Fibroblast of skin of left biceps (primary cell): ENCODE data around the gene CCDC33.
A peak's percentile ranks its signal among the peaks of the same experiment; 100 is the strongest.

Experiments
- DNase-seq, 2 experiments: peaks; one replicate each; pipeline ENCODE4 v3.0.0-alpha.2; 2013; ENCODE audit warnings: low read depth in 2 of 2

CCDC33 gene

GRCh38 chr15:74235962-74236361 lies at the start of gene CCDC33:
Gene CCDC33, plus strand, starts transcription at chr15:74236326. Its CDS starts 394 bp downstream, at chr15:74236720.
- no peak for DNase-seq

GRCh38 chr15:74188216-74188615 lies 47.9 kb upstream of the CCDC33 start:
- no peak for DNase-seq

- no peak for DNase-seq
Measured at GRCh38 chr15:74191798-74192197, 44.3 kb upstream of the CCDC33 start.

GRCh38 chr15:74192751-74193150 lies 43.4 kb upstream of the CCDC33 start:
- no peak for DNase-seq

- peak in 1 of 2 experiments; percentile 50 for DNase-seq
Measured at GRCh38 chr15:74193299-74193718, 42.8 kb upstream of the CCDC33 start.

GRCh38 chr15:74193905-74194304 lies 42.2 kb upstream of the CCDC33 start:
- DNase-seq: no peak

GRCh38 chr15:74194572-74195559 lies 41.3 kb upstream of the CCDC33 start:
- no peak for DNase-seq

- DNase-seq: peak; percentile 93
Measured at GRCh38 chr15:74196175-74196574, 40.0 kb upstream of the CCDC33 start.

GRCh38 chr15:74197176-74197965 lies 38.8 kb upstream of the CCDC33 start:
- no peak for DNase-seq

GRCh38 chr15:74199297-74199652 lies 36.9 kb upstream of the CCDC33 start:
- no peak for DNase-seq

GRCh38 chr15:74200412-74200815 lies 35.7 kb upstream of the CCDC33 start:
- no peak for DNase-seq

GRCh38 chr15:74200871-74201419 lies 35.2 kb upstream of the CCDC33 start:
- DNase-seq: no peak

GRCh38 chr15:74201710-74202420 lies 34.3 kb upstream of the CCDC33 start:
- DNase-seq: no peak

GRCh38 chr15:74202452-74203401 lies 33.4 kb upstream of the CCDC33 start, which contains the start of gene STRA6:
Gene STRA6, minus strand, starts transcription at chr15:74202787. Its CDS starts 520 bp downstream, at chr15:74202267.
- no peak for DNase-seq

- DNase-seq: no peak
Measured at GRCh38 chr15:74203914-74204431, 32.2 kb upstream of the CCDC33 start.

GRCh38 chr15:74205582-74205947 lies 30.6 kb upstream of the CCDC33 start:
- no peak for DNase-seq

- DNase-seq: no peak
Measured at GRCh38 chr15:74206801-74207281, 29.3 kb upstream of the CCDC33 start.

GRCh38 chr15:74207652-74208440 lies 28.3 kb upstream of the CCDC33 start:
- no peak for DNase-seq

GRCh38 chr15:74208496-74208895 lies 27.6 kb upstream of the CCDC33 start:
- DNase-seq: no peak
